GM12878 (cell line): ENCODE measurements around the gene ZNF2. TPM values are rescaled to one million over a fixed set of nuclear protein-coding genes. Genes with fewer than 3 reads are reported as not detected.
A peak's percentile ranks its signal among the peaks of the same experiment; 100 is the strongest.

Experiments used
- BCLAF1 ChIP-seq: fragments of 450-650 bp; IDR thresholded peaks from 2 replicates; pipeline ENCODE4 v1.6.1; 2017; ENCODE audit warnings: antibody characterized with exemption, mild to moderate bottlenecking, moderate library complexity
- CEBPZ ChIP-seq: fragments of 150-350 bp; IDR thresholded peaks from 2 replicates; pipeline ENCODE4 v1.6.1; 2016; ENCODE audit warnings: low read depth, low read length
- CREB1 ChIP-seq: IDR thresholded peaks from 2 replicates; pipeline ENCODE4 v1.6.1; 2012; ENCODE audit warnings: low read depth, mild to moderate bottlenecking, inconsistent platforms
- CTCF ChIP-seq, 3 experiments: IDR thresholded peaks in 2 of 3; conservative IDR thresholded peaks in 1 of 3; 2 replicates each; pipeline ENCODE4 v1.5.1; 2011; ENCODE audit warnings: low read depth in 3 of 3, low read length in 3 of 3, mild to moderate bottlenecking in 3 of 3, control low read depth in 2 of 3, moderate library complexity in 2 of 3, inconsistent platforms in 1 of 3, mixed read lengths in 1 of 3; ENCODE audit not compliant: control insufficient read depth in 2 of 3, insufficient read depth in 1 of 3; ENCODE audit errors: extremely low read depth in 1 of 3
- ESRRA ChIP-seq: IDR thresholded peaks from 2 replicates; pipeline ENCODE4 v1.6.1; 2012; ENCODE audit warnings: mild to moderate bottlenecking, low read length, improper control_type of control experiment
- GATAD2B ChIP-seq: fragments of 450-650 bp; conservative IDR thresholded peaks from 2 replicates; pipeline ENCODE4 v1.6.1; 2017; ENCODE audit warnings: low read depth, mild to moderate bottlenecking, moderate library complexity
- POLR2AphosphoS2 ChIP-seq: IDR thresholded peaks from 2 replicates; pipeline ENCODE4 v1.6.1; 2011; ENCODE audit warnings: low read depth, mild to moderate bottlenecking, low read length, improper control_type of control experiment, moderate library complexity
- RBBP5 ChIP-seq: fragments of 200-600 bp; sonication (generic); conservative IDR thresholded peaks from 2 replicates; pipeline ENCODE4 v1.6.1; 2016
- RELA ChIP-seq: fragments of 450-650 bp; IDR thresholded peaks from 2 replicates; pipeline ENCODE4 v1.8.0; 2014; ENCODE audit warnings: borderline replicate concordance; ENCODE audit not compliant: partially characterized antibody
- SKIL ChIP-seq: fragments of 450-650 bp; IDR thresholded peaks from 2 replicates; pipeline ENCODE4 v1.6.1; 2017; ENCODE audit warnings: mild to moderate bottlenecking, low read depth, inconsistent platforms; ENCODE audit not compliant: poor library complexity, severe bottlenecking
- STAT1 ChIP-seq: fragments of 450-650 bp; conservative IDR thresholded peaks from 2 replicates; pipeline ENCODE4 v1.6.1; 2014; ENCODE audit warnings: antibody characterized with exemption, mild to moderate bottlenecking
- STAT3 ChIP-seq: IDR thresholded peaks from 2 replicates; pipeline ENCODE4 v1.6.1; 2011; ENCODE audit warnings: low read depth, low read length, improper control_type of control experiment
- ZNF592 ChIP-seq: fragments of 450-650 bp; IDR thresholded peaks from 2 replicates; pipeline ENCODE4 v1.6.1; 2017; ENCODE audit warnings: mild to moderate bottlenecking, moderate library complexity
- polyA plus RNA-seq, 11 experiments: library from polyadenylated mRNA; depleted of rRNA in 4 of 11; unstranded in 6 of 11; stranded (reverse) in 5 of 11; fragments of >200 nt; fragmentation: Nextera tagmentation in 4 of 11; fragmentation: Illumina TruSeq in 1 of 11; extraction: Ambion mirVana in 4 of 11; extraction: Trizol in 1 of 11; gene quantifications; 1 replicate in 1 of 11; 2 replicates in 10 of 11; pipeline versions ENCODE4 v1.2.1 to v1.2.3, GENCODE V29; 2011 to 2016; ENCODE audit warnings: inconsistent platforms in 2 of 11, missing spikeins in 2 of 11, low read depth in 1 of 11
- total RNA-seq, 4 experiments: library from RNA; depleted of rRNA in 3 of 4; stranded (reverse); fragments of >200 nt in 3 of 4; fragmentation: Illumina TruSeq in 1 of 4; extraction: Trizol in 1 of 4; gene quantifications; 2 replicates each; pipeline versions ENCODE4 v1.2.1 to v1.2.3, GENCODE V29; 2013 to 2021

ZNF2 gene
- total and polyA plus RNA-seq, 10 of the 15 experiments (the other 5 are each of a cell fraction or from before 2014, with no cell fraction given), result 2.4 to 5.1 (median 3.5) TPM

GRCh38 chr2:95207111-95207961, 41.7 kb downstream of the ZNF2 start, which contains the start of gene ZNF892 (continued):
- TF ChIP-seq ZNF592 (no peak), CEBPZ (no peak), CTCF (IDR thresholded peaks at IDR 0.05 in 2 of 3, conservative IDR thresholded peaks at IDR 0.05 in 1 of 3; ENCODE audit: control insufficient read depth in 2 of 3, extremely low read depth in 1 of 3, insufficient read depth in 1 of 3, low read depth in 3 of 3, low read length in 3 of 3) (peak; percentile 52 to 77 (median 58); a peak in 5 of 6 replicates), STAT1 (0 out of 2 replicates have a peak, but pooled peaks have one; percentile 88), SKIL (no peak), GATAD2B (peak; percentile 72; the same call in 1 of the 2 replicates), RELA (peak; percentile 67), ESRRA (no peak), RBBP5 (no peak), BCLAF1 (no peak), STAT3 (no peak), CREB1 (peak; percentile 81), POLR2AphosphoS2 (no peak)
